SK-N-SH treated with all-trans-retinoic acid at 6 μM for 48 hours (cell line): ENCODE data around the gene CRKL.

ENCODE experiments used
- RARB ChIP-seq: fragments of 250-450 bp; sonication (Bioruptor Pico); IDR thresholded peaks from 2 replicates; pipeline ENCODE4 v1.8.0; 2021; ENCODE audit warnings: mild to moderate bottlenecking, moderate library complexity
- SNAI2 ChIP-seq: fragments of 250-450 bp; sonication (Bioruptor Pico); IDR thresholded peaks from 2 replicates; pipeline ENCODE4 v1.5.0; 2020; ENCODE audit warnings: mild to moderate bottlenecking, moderate library complexity
- ZFP3 ChIP-seq: fragments of 250-450 bp; sonication (Bioruptor Pico); IDR thresholded peaks from 2 replicates; pipeline ENCODE4 v1.5.0; 2020; ENCODE audit warnings: mild to moderate bottlenecking, moderate library complexity
- ZFP30 ChIP-seq: fragments of 450-650 bp; formaldehyde crosslinking; IDR thresholded peaks from 2 replicates; pipeline ENCODE4 v1.5.0; 2022; ENCODE audit warnings: mild to moderate bottlenecking, moderate library complexity
- TF ChIP-seq, protein P1 (sequence below): fragments of 250-450 bp; sonication (Bioruptor Pico); IDR thresholded peaks from 2 replicates; pipeline ENCODE4 v1.5.0; 2020; ENCODE audit warnings: mild to moderate bottlenecking, moderate library complexity
- TF ChIP-seq, protein P2 (sequence below): fragments of 250-450 bp; sonication (Bioruptor Pico); IDR thresholded peaks from 2 replicates; pipeline ENCODE4 v1.8.0; 2020; ENCODE audit warnings: mild to moderate bottlenecking, moderate library complexity, borderline replicate concordance

DNA sequence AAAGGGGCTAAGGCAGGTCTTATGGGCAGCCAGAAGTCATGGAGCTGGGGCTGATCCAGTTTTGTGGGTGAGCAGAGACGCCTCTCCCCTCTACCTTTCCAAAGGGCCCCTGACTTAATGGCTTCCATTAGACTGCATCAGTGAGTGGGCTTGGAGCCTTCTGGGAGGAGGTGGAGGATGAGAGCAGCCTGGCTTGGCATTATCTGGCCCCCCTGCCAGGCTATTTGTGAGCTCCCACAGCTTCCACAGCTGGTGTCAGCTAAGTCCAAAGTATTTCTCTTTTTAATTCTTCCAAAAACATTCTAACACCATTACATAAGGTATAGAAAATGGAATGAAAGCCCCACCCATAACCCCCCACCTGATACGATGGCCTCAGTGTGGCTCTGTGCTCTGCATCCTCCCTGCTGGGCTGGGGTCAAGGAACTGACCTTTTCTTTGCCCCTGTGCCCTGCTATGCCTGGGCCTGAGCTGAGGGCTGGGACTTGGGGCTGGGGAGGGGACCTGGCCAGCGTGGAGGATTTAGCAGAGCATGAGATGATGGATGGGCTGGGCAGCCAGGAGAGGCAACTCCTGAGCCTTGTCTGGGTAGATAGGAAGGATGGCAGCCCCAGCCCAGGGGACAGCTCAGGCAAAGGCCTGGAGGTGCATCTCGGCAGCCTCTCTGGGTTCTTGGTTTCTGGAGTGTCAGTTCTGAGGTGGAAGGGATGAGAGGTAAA lies 53.9 kb downstream of the CRKL start:
- TF ChIP-seq ZFP30 (no peak), SNAI2 (CRISPR knock-in tag) (no peak), ZFP3 (CRISPR knock-in tag) (no peak), RARB (no peak)
- TF ChIP-seq, protein P1, sequence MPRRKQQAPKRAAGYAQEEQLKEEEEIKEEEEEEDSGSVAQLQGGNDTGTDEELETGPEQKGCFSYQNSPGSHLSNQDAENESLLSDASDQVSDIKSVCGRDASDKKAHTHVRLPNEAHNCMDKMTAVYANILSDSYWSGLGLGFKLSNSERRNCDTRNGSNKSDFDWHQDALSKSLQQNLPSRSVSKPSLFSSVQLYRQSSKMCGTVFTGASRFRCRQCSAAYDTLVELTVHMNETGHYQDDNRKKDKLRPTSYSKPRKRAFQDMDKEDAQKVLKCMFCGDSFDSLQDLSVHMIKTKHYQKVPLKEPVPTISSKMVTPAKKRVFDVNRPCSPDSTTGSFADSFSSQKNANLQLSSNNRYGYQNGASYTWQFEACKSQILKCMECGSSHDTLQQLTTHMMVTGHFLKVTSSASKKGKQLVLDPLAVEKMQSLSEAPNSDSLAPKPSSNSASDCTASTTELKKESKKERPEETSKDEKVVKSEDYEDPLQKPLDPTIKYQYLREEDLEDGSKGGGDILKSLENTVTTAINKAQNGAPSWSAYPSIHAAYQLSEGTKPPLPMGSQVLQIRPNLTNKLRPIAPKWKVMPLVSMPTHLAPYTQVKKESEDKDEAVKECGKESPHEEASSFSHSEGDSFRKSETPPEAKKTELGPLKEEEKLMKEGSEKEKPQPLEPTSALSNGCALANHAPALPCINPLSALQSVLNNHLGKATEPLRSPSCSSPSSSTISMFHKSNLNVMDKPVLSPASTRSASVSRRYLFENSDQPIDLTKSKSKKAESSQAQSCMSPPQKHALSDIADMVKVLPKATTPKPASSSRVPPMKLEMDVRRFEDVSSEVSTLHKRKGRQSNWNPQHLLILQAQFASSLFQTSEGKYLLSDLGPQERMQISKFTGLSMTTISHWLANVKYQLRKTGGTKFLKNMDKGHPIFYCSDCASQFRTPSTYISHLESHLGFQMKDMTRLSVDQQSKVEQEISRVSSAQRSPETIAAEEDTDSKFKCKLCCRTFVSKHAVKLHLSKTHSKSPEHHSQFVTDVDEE (CRISPR knock-in tag): no peak
- TF ChIP-seq, protein P2, sequence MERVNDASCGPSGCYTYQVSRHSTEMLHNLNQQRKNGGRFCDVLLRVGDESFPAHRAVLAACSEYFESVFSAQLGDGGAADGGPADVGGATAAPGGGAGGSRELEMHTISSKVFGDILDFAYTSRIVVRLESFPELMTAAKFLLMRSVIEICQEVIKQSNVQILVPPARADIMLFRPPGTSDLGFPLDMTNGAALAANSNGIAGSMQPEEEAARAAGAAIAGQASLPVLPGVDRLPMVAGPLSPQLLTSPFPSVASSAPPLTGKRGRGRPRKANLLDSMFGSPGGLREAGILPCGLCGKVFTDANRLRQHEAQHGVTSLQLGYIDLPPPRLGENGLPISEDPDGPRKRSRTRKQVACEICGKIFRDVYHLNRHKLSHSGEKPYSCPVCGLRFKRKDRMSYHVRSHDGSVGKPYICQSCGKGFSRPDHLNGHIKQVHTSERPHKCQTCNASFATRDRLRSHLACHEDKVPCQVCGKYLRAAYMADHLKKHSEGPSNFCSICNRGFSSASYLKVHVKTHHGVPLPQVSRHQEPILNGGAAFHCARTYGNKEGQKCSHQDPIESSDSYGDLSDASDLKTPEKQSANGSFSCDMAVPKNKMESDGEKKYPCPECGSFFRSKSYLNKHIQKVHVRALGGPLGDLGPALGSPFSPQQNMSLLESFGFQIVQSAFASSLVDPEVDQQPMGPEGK (CRISPR knock-in tag): no peak
